TTC549 (cell line): ENCODE data around the gene RNF180.
"Not testable (repeated sequence)": the region's sequence is repeated elsewhere in the genome, so short reads cannot be mapped to it uniquely, and the experiment has no call there.

ENCODE experiments used
- FAIRE-seq: peaks from 2 replicates; lab custom pipeline; 2012; peaks lifted over from hg19 to GRCh38; lab: Jason Lieb, UNC

Gene RNF180

GRCh38 chr5:64285188-64286130 is 119.8 kb downstream of the RNF180 start:
- no peak for FAIRE-seq

GRCh38 chr5:64286381-64286780 is 120.7 kb downstream of the RNF180 start:
- FAIRE-seq = no peak

- FAIRE-seq = not testable (repeated sequence)
These were observed 122.9 kb downstream of the RNF180 start for GRCh38 chr5:64288496-64288895.

- no peak for FAIRE-seq
These were observed 127.1 kb downstream of the RNF180 start for GRCh38 chr5:64292611-64293215.

GRCh38 chr5:64295101-64295500 is 129.5 kb downstream of the RNF180 start:
- no peak for FAIRE-seq

- no peak for FAIRE-seq
These were observed 132.9 kb downstream of the RNF180 start for GRCh38 chr5:64298586-64298985.

- no peak for FAIRE-seq
These were observed 134.2 kb downstream of the RNF180 start for GRCh38 chr5:64299805-64300204.

- FAIRE-seq = no peak
These were observed 135.9 kb downstream of the RNF180 start for GRCh38 chr5:64301566-64301965.

- FAIRE-seq = no peak
These were observed 142.5 kb downstream of the RNF180 start for GRCh38 chr5:64308135-64308534.

- FAIRE-seq = no peak
These were observed 146.8 kb downstream of the RNF180 start for GRCh38 chr5:64312491-64312890.

- FAIRE-seq = no peak
These were observed 150.1 kb downstream of the RNF180 start for GRCh38 chr5:64315778-64316177.

GRCh38 chr5:64318175-64318574 is 152.5 kb downstream of the RNF180 start:
- no peak for FAIRE-seq

GRCh38 chr5:64323591-64323990 is 157.9 kb downstream of the RNF180 start:
- FAIRE-seq = no peak

- no peak for FAIRE-seq
These were observed 165.1 kb downstream of the RNF180 start for GRCh38 chr5:64330728-64331231.

GRCh38 chr5:64331597-64332277 is 166.1 kb downstream of the RNF180 start:
- no peak for FAIRE-seq

- no peak for FAIRE-seq
These were observed 168.2 kb downstream of the RNF180 start for GRCh38 chr5:64333886-64334285.

GRCh38 chr5:64339769-64340168 is 174.1 kb downstream of the RNF180 start:
- FAIRE-seq = no peak

GRCh38 chr5:64340293-64340692 is 174.7 kb downstream of the RNF180 start:
- FAIRE-seq = no peak

GRCh38 chr5:64341340-64341739 is 175.7 kb downstream of the RNF180 start:
- FAIRE-seq = no peak

GRCh38 chr5:64344501-64344900 is 178.9 kb downstream of the RNF180 start:
- no peak for FAIRE-seq

GRCh38 chr5:64347309-64347708 is 181.7 kb downstream of the RNF180 start:
- FAIRE-seq = peak; percentile 69

GRCh38 chr5:64364426-64364825 is 198.8 kb downstream of the RNF180 start:
- FAIRE-seq = no peak

- no peak for FAIRE-seq
These were observed 219.1 kb downstream of the RNF180 start for GRCh38 chr5:64384765-64385164.
